Gastroesophageal sphincter (tissue), 3 donors: ENCODE measurements around the gene PPM1H.

ENCODE experiments used
- CTCF ChIP-seq, 4 experiments: fragments of 200-600 bp in 2 of 4; fragments of 450-650 bp in 2 of 4; sonication (generic) in 1 of 4; IDR thresholded peaks; one replicate each; pipeline ENCODE4 v1.5.1; 2017 to 2019; ENCODE audit warnings: antibody characterized with exemption in 4 of 4, mild to moderate bottlenecking in 2 of 4, moderate library complexity in 2 of 4
- EP300 ChIP-seq: sonication (generic); formaldehyde crosslinking; IDR thresholded peaks from one replicate; pipeline ENCODE4 v1.6.1; 2017; ENCODE audit warnings: antibody characterized with exemption, mild to moderate bottlenecking
- POLR2A ChIP-seq, 2 donors: fragments of 450-650 bp; IDR thresholded peaks; one replicate each; pipeline ENCODE4 v1.6.1; 2017; ENCODE audit warnings: antibody characterized with exemption in 2 of 2, mild to moderate bottlenecking in 2 of 2, moderate library complexity in 1 of 2
- POLR2AphosphoS5 ChIP-seq: sonication (generic); formaldehyde crosslinking; IDR thresholded peaks from one replicate; pipeline ENCODE4 v1.6.1; 2017; ENCODE audit warnings: antibody characterized with exemption

- TF ChIP-seq POLR2A (IDR thresholded peaks at IDR 0.05) (no peak), CTCF (IDR thresholded peaks at IDR 0.05) (no peak), EP300 (no peak), POLR2AphosphoS5 (no peak)
These were observed 309.7 kb downstream of the PPM1H start for GRCh38 chr12:62625228-62625627.
